GM06990 (cell line): Measurements from ENCODE around the gene TNIP2.

Experiments used
- DNase-seq: peaks from one replicate; pipeline ENCODE4 v3.0.0-alpha.2; 2011; ENCODE audit not compliant: insufficient read length; ENCODE audit errors: extremely low read depth
- H3K27me3 ChIP-seq: replicated peaks from 2 replicates; pipeline ENCODE4 v1.6.0; 2011; ENCODE audit warnings: low read length; ENCODE audit not compliant: control insufficient read depth, insufficient read depth
- H3K36me3 ChIP-seq: 2 replicates; pipeline ENCODE4 v1.5.1; 2011; ENCODE audit warnings: low read length; ENCODE audit not compliant: control insufficient read depth, insufficient read depth
- H3K4me3 ChIP-seq: replicated peaks from 2 replicates; pipeline ENCODE4 v1.5.1; 2011; ENCODE audit warnings: low read depth, mild to moderate bottlenecking, control low read depth, low read length
- TF ChIP-seq, protein P1 (sequence below): IDR thresholded peaks from 2 replicates; pipeline ENCODE4 v1.5.1; 2011; ENCODE audit warnings: low read length, control low read depth, mild to moderate bottlenecking, inconsistent platforms; ENCODE audit not compliant: insufficient read depth, poor library complexity, severe bottlenecking

The TNIP2 gene, protein sequence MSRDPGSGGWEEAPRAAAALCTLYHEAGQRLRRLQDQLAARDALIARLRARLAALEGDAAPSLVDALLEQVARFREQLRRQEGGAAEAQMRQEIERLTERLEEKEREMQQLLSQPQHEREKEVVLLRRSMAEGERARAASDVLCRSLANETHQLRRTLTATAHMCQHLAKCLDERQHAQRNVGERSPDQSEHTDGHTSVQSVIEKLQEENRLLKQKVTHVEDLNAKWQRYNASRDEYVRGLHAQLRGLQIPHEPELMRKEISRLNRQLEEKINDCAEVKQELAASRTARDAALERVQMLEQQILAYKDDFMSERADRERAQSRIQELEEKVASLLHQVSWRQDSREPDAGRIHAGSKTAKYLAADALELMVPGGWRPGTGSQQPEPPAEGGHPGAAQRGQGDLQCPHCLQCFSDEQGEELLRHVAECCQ

GRCh38 chr4:2755821-2756690 lies at the start of gene TNIP2:
TNIP2 (minus strand) TSS chr4:2756336; CDS start chr4:2756289, 47 bp downstream.
- TF ChIP-seq, protein P1, sequence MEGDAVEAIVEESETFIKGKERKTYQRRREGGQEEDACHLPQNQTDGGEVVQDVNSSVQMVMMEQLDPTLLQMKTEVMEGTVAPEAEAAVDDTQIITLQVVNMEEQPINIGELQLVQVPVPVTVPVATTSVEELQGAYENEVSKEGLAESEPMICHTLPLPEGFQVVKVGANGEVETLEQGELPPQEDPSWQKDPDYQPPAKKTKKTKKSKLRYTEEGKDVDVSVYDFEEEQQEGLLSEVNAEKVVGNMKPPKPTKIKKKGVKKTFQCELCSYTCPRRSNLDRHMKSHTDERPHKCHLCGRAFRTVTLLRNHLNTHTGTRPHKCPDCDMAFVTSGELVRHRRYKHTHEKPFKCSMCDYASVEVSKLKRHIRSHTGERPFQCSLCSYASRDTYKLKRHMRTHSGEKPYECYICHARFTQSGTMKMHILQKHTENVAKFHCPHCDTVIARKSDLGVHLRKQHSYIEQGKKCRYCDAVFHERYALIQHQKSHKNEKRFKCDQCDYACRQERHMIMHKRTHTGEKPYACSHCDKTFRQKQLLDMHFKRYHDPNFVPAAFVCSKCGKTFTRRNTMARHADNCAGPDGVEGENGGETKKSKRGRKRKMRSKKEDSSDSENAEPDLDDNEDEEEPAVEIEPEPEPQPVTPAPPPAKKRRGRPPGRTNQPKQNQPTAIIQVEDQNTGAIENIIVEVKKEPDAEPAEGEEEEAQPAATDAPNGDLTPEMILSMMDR: no peak
- H3K27me3 ChIP-seq: no peaks in the 10 kb centered on the region
- peak; percentile 83 for DNase-seq
- peaks cover 3% of the 10 kb centered on the region for H3K36me3 ChIP-seq
- H3K4me3 ChIP-seq: peak within 1 kb of the TSS; percentile 94

- TF ChIP-seq, protein P1: no peak
- no peak for DNase-seq
- H3K36me3 ChIP-seq: peaks cover 7% of the 10 kb centered on the region
- H3K27me3 ChIP-seq: no peaks in the 10 kb centered on the region
- H3K4me3 ChIP-seq: no peak overlapping the region
Measured at GRCh38 chr4:2804973-2805501, 48.9 kb upstream of the TNIP2 start.

DNA sequence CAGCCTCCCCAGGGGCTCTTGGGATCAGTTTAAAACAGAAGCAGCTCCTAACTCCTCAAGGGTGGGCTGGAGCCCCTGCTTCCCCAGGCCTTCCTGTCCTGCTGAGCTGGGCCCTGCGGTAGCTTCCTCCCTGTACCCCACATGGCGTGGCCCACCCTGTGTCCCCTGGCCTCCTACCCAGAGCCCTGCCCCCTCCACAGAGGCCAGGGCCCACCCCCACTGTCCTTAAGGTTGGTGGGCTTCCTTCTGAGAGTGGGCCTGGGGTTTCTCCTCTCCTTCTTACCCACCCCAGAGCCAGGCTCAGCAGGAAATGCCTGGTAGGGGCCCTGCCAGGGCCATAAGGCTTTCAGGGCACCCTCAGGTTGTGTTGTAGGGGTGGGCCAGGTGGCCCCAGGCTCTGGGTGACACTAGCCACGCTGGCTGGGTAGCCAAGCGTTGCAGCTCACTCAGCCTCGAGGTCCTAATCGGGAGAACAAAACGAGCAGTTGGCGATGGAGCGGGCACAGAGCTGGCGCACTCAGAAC lies 48.4 kb upstream of the TNIP2 start:
- TF ChIP-seq, protein P1: no peak
- Histone ChIP-seq H3K4me3 (no peak overlapping the region), H3K27me3 (no peaks in the 10 kb centered on the region), H3K36me3 (peaks cover 7% of the 10 kb centered on the region)
- DNase-seq: no peak

- Histone ChIP-seq H3K27me3 (no peaks in the 10 kb centered on the region), H3K36me3 (peaks cover 7% of the 10 kb centered on the region), H3K4me3 (no peak overlapping the region)
- DNase-seq: no peak
- TF ChIP-seq, protein P1: no peak
Measured at GRCh38 chr4:2803624-2804448, 47.7 kb upstream of the TNIP2 start.
